Gastroesophageal sphincter (tissue), 3 donors: ENCODE results near the gene PIAS3.

Experiments used
- CTCF ChIP-seq, 4 experiments: fragments of 200-600 bp in 2 of 4; fragments of 450-650 bp in 2 of 4; sonication (generic) in 1 of 4; IDR thresholded peaks; one replicate each; pipeline ENCODE4 v1.5.1; 2017 to 2019; ENCODE audit warnings: antibody characterized with exemption in 4 of 4, mild to moderate bottlenecking in 2 of 4, moderate library complexity in 2 of 4
- EP300 ChIP-seq: sonication (generic); formaldehyde crosslinking; IDR thresholded peaks from one replicate; pipeline ENCODE4 v1.6.1; 2017; ENCODE audit warnings: antibody characterized with exemption, mild to moderate bottlenecking
- POLR2A ChIP-seq, 2 donors: fragments of 450-650 bp; IDR thresholded peaks; one replicate each; pipeline ENCODE4 v1.6.1; 2017; ENCODE audit warnings: antibody characterized with exemption in 2 of 2, mild to moderate bottlenecking in 2 of 2, moderate library complexity in 1 of 2
- POLR2AphosphoS5 ChIP-seq: sonication (generic); formaldehyde crosslinking; IDR thresholded peaks from one replicate; pipeline ENCODE4 v1.6.1; 2017; ENCODE audit warnings: antibody characterized with exemption

DNA sequence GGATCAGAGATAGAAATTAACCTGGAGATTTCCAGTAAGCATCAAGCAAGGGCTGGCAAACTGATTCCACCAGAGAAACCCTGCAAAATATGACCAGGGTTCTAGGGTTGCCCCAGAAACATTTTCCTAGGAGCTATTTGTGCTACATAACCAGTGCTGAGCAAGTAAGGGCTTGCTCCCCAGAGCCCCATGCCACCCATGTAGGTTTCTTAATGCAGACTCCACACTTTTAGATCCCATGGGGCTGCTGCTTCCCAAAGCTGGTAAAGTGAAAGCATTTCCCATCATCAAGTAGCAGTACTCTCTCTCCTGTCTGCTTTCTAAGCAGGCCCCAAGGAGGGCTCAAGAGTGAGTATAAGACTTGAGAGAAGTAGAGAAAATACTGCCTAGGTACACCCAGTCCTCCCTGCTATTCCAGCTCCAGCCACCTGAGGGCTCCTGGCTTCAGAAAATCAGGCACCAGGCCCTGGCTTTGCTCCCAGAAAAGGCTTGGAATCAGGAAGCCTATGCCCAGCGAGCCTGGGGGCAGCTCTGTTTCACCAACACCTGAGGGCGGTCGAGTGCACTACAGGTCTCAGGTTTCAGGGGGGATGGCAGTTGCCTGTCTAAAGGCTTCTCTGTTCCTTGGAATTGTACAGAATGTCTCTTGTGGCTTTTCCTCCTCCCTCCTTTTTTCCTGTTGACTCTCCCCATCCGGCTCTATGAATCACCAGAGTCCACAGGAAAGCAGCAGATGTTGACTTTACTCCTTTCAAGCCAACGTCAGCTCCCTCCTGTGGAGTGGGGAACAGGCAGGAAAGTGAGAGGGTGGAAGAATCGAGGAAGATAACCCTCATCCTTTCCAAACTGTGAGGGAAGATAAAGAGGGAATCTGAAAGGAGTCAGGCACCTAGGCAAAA, 33.0 kb upstream of the PIAS3 start:
- TF ChIP-seq CTCF (IDR thresholded peaks at IDR 0.05): peak; percentile 91 to 98 (median 94)
- TF ChIP-seq POLR2A (IDR thresholded peaks at IDR 0.05): no peak
- TF ChIP-seq POLR2AphosphoS5: no peak
- no peak for TF ChIP-seq EP300
